DMS114 treated with DMSO at 0.1 percent for 48 hours (cell line): ENCODE data around the gene MAP2K5.

Source experiments
- DNase-seq: peaks from one replicate; lab custom pipeline; 2025; ENCODE audit not compliant: unreplicated experiment; lab: John Stamatoyannopoulos, UW

Gene MAP2K5

DNA sequence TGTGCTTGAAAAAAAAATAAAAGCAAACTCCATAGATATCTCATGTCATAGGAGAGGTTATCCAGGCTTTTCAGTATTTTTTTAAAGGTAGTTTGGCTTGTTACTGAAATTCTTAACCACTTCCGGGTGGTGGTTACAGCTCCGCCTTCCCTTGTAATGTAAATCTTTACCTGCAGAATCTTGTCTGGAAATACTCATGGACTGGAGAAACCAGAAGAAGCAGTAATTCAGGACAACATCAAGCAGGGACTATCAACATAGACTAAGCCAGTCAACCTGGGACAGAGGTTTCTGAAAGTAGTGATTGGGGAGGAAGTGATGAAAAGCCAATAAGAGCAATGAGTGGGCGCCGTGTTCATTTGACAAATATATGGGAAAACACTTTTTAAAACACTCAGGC, 203.9 kb downstream of the MAP2K5 start:
- no peak for DNase-seq

DNA sequence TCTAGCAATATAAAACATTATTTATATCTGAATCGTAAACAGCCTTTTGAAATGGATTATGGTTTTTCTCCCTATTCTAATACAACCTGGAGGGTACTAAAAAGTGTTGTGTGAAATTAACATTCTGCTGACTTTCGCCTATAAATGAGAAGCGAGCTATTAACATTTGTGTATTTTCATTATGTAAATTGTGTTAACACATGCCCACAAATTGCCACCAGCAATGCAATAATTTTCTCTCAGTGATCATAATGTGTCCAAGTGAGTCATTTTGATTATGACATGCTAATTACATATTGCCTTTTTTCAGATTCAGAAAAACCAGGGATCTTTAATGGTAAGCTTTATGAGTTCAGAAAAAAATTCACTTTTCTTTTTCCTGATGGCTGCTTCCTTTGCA, 205.4 kb downstream of the MAP2K5 start:
- no peak for DNase-seq

GRCh38 chr15:67750371-67750770, 207.9 kb downstream of the MAP2K5 start:
- no peak for DNase-seq

DNA sequence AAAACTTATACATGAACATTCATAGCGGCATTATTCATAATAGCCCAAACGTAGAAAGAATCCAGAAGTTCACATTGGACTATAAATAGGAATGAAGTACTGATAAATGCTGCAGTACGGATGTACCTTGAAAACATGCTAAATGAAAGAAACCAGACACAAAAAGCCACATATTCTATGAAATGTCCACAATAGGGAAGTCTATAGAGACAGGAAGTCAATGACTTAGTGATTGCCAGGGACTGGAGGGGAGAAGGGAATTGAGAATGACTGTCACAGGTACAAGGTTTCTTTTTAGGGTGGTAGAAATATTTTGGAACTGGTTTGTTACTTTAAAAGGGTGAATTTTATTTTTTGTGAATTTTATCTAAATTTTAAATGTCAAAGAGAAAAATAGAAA, 211.4 kb downstream of the MAP2K5 start:
- no peak for DNase-seq

DNA sequence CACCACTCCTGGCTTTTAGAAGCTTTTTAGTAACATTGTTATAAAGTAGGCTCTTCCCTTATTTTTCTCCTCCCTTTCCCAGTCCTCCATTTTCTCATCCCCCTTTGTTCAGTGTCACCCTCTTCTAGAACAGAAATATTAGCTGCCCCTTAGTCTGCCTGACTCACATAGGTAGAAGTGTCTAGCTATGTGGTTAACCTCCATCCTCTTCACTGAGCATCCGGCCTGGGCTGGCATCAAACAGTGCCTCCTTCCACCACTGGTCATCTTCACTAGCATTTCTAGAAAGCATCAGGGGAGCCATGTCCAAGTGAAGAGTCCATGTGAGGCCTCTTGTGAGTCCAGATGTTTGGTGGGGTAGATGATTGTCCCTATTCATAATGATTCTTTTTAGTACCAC, 212.8 kb downstream of the MAP2K5 start:
- no peak for DNase-seq

DNA sequence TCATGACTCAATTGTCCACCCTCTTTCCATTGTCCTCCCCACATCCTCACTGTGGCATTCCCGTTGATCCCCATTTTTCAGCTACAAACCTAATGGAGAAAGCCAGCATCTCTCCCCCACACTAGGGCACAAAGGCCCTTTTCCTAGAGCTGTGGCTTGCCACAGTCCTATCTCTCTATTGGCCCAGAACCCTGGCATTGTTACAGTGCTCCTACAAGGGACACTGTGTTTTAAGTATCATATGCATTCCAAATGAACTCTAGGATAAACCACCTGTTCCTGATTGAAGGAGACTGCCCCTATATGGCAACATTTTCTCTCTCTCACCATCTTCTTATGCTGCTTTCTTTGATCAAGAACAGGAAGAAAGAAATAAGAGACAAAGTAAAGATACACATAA, 213.4 kb downstream of the MAP2K5 start:
- no peak for DNase-seq

DNA sequence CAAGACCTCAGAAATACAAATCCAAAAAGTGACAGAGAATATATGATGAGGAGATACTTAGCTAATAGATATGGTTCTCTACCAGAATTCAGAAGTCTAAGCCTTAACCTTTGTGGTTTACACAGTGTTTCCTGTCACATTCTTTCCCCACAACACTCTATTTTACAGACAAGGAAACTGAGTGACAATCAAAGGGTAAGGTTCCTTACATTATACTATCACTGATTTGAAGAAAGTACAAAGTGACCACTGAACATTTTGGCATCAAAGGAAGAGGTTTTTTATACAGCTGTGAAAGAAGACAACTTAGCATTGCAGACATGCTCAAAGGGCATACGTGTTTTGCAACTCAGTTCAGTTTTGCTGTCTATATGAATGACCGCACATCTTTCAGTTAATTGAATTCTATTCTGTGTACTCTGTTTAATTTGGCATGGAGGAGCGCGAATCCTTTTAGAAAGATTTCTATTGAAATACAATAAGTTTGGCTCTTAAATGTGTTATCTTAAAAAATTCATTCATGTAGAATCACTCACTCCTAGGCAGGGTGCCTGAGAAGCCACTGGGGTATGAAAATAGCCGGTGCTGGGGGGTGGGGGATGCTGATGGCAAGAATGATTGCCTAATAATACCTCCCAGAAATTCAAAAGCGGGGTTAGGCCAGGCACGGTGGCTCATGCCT, 216.3 kb downstream of the MAP2K5 start:
- DNase-seq, result no peak

GRCh38 chr15:67760901-67761300, 218.4 kb downstream of the MAP2K5 start:
- no peak for DNase-seq

- DNase-seq, result no peak
Measured at GRCh38 chr15:67761343-67761742, 218.8 kb downstream of the MAP2K5 start.

DNA sequence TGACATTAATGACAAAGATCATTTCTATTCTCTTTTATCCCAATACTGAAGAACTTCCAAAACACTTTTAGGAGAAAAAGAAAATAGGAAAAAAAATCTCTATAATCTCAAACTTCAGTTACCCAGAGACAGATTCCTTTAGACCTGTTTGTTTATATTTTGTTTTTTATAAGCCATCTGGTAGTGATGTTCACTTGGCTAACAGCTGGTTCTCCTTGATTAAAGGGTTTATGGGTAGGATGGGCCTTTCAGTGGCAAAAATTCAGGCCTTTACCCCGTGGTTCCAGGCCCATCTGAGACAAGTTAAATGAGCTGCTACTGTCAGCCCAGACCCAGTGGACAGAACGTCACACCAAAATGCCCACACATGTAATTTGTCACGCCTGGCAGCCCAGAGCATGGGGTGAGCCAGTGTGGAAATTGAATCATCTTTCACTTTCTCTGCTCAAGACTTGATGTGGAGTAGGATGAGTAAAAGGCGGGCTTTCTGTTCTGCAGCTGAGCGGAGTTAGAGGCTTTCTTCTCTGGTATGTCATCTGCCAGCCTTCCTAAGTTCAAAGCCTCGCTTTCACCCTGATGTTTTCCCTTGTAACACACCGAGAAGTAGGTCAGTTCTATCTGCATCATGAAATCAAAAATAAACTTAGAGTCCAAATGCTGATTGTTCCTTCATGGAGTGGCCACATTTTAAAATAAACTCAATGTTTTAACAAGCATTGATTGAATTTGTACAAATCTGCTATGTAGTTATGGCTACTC, 220.3 kb downstream of the MAP2K5 start:
- DNase-seq, result no peak

DNA sequence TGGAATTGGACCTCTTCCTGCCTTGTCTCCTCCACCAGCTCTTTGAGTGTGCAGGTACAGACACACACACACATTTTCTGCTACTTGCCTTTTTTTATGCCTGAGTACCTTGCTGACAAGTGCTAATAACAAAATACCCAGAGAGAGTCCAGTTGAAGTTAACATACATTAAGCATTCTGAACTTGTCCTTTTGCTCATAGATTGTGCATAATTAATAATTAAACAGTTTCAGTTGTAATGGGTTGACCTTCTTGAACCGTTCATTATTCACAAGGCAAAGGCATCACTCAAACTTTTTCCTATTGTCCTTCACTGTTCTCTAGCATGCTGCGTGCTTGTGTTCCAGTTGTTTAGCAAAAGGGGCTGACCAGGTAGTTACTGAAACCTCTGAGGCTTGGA, 223.2 kb downstream of the MAP2K5 start:
- DNase-seq, result no peak

DNA sequence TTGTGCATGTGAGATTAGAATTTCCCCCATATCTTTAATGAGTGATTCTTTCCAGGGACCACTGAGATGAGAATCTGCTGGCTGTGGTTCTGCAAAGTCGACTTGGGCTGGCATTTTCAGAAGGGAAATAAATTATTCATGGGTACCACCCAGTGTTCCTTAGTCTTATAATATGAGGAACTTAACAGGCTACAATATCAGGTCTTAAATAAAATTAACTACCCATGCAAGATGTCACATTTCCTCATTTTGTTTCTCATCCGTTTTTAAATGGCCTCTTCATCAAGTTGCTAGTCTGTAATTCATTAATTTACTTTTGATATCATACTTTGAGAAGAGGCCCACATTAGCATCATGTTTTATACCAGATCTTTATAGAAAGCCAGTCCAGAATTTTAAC, 224.5 kb downstream of the MAP2K5 start:
- no peak for DNase-seq

DNA sequence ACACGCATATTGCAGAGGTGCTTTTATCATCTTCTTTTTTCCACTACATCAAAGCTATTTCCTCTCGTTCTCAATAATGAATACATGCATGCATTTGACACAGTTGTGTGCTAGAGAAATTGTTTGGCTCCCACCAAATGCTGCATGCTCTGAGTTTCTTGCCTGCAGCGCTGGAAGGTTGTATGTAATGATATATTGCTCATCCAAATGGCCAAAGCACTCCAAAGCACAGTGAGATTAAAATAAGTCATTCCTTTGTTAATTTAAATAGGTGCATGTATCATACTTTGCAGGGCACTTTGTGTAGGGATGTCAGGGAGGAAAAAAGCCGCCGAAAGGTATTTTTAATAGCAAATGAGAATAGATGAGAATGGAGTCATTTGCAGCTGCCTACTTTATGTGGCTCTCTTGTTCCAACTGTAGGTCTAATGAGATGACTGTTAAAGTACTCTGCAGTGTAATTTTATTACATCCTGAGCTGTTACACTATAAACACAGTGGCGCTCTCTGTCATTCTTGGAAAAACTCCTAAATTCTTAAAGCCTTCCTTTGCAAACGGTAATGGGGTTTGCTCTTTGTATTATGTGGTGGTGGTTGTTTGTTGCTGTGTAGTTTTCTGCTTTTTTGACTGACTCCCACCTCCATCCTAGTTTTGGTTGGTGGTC, 225.9 kb downstream of the MAP2K5 start:
- no peak for DNase-seq

- no peak for DNase-seq
Measured at GRCh38 chr15:67769497-67770357, 227.2 kb downstream of the MAP2K5 start.

GRCh38 chr15:67770358-67770628, 227.8 kb downstream of the MAP2K5 start:
- no peak for DNase-seq

- DNase-seq, result no peak
Measured at GRCh38 chr15:67771189-67771800, 228.8 kb downstream of the MAP2K5 start.

DNA sequence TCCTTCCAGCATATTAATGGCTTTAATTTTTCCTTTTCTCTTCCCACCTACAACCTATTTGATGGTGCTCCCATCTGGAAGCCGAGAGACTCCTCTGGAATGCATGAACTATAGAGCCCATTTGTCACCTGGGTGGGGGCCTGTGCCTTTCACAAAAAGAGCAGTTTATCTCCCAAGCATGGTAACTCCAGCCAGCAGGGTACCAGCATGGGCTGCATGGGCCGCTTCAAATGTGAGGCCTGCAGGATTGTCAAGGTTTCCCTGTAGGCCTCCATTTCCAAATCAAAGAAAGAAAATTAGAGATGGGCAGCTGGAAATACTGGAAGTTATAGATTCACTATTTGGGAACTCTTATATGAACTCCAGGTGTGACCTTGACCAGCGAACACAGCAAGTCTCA, 232.1 kb downstream of the MAP2K5 start:
- DNase-seq, result no peak

- no peak for DNase-seq
Measured at GRCh38 chr15:67775250-67775649, 232.7 kb downstream of the MAP2K5 start.

GRCh38 chr15:67775998-67776397, 233.5 kb downstream of the MAP2K5 start:
- DNase-seq, result no peak

- DNase-seq, result no peak
Measured at GRCh38 chr15:67776600-67776999, 234.1 kb downstream of the MAP2K5 start.

DNA sequence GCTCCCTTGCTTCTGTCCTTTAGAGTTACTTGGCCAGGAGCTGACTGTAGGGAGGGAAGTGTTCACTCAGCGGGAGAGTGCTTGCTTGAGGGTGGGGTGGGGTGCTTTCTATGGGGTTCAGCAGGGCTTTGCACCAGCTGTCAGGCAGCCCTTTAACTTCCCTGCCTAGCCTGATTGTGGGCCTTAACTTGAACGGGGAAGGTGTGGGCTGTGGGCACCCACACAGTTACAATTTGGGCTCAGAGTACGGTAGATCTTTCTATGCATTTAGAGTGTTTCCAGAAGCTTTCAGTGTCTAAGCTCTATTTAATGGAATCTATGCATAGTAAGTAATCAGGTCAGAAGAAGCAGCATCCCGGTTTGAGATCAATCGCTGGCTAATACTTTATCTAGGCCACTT, 234.6 kb downstream of the MAP2K5 start:
- no peak for DNase-seq
